HG03354 (cell line): Measurements from ENCODE around the gene SCO1.

Experiments
- ATAC-seq: cut with Tn5 transposase; IDR thresholded peaks from one replicate; pipeline ENCODE4 v1.9.1; 2021; ENCODE audit warnings: mild to moderate bottlenecking; ENCODE audit not compliant: unreplicated experiment, poor library complexity, severe bottlenecking

SCO1 gene

GRCh38 chr17:10661437-10661836 lies 35.9 kb downstream of the SCO1 start:
- no peak for ATAC-seq

GRCh38 chr17:10657879-10658278 lies 39.5 kb downstream of the SCO1 start:
- ATAC-seq: no peak

GRCh38 chr17:10657148-10657547 lies 40.2 kb downstream of the SCO1 start, which contains the start of gene MYH3:
MYH3 (minus strand) TSS chr17:10657309; CDS start chr17:10655064, 2,245 bp downstream.
- no peak for ATAC-seq

- ATAC-seq: no peak
These were observed 43.3 kb downstream of the SCO1 start for GRCh38 chr17:10653987-10654386.

GRCh38 chr17:10652984-10653659 lies 44.2 kb downstream of the SCO1 start:
- ATAC-seq: no peak

GRCh38 chr17:10651927-10652326 lies 45.4 kb downstream of the SCO1 start:
- ATAC-seq: no peak

GRCh38 chr17:10649602-10650001 lies 47.7 kb downstream of the SCO1 start:
- ATAC-seq: no peak

- no peak for ATAC-seq
These were observed 48.4 kb downstream of the SCO1 start for GRCh38 chr17:10648956-10649355.

- ATAC-seq: no peak
These were observed 49.0 kb downstream of the SCO1 start for GRCh38 chr17:10648381-10648780.

- ATAC-seq: peak; percentile 75
These were observed 50.8 kb downstream of the SCO1 start for GRCh38 chr17:10646392-10646990.

GRCh38 chr17:10640475-10640874 lies 56.9 kb downstream of the SCO1 start:
- ATAC-seq: no peak

- no peak for ATAC-seq
These were observed 59.2 kb downstream of the SCO1 start for GRCh38 chr17:10638151-10638550.

GRCh38 chr17:10635290-10635689 lies 62.0 kb downstream of the SCO1 start:
- ATAC-seq: no peak

- peak; percentile 96 for ATAC-seq
These were observed 63.5 kb downstream of the SCO1 start for GRCh38 chr17:10633738-10634379.

GRCh38 chr17:10631701-10632100 lies 65.6 kb downstream of the SCO1 start:
- no peak for ATAC-seq

- ATAC-seq: no peak
These were observed 66.2 kb downstream of the SCO1 start for GRCh38 chr17:10631048-10631700.

- ATAC-seq: no peak
These were observed 67.6 kb downstream of the SCO1 start for GRCh38 chr17:10629706-10630105.

- ATAC-seq: no peak
These were observed 68.6 kb downstream of the SCO1 start for GRCh38 chr17:10628756-10629155.

GRCh38 chr17:10626390-10626789 lies 70.9 kb downstream of the SCO1 start:
- no peak for ATAC-seq

- no peak for ATAC-seq
These were observed 72.4 kb downstream of the SCO1 start for GRCh38 chr17:10624969-10625368.
